Stimulated activated CD8-positive, alpha-beta memory T cell treated with anti-CD3 and anti-CD28 coated beads, Interleukin-2, amount 100 ng/mL, for 1 hour (primary cell): ENCODE results near the gene NDUFAF8.

ENCODE experiments used
- DNase-seq, 2 donors: peaks; one replicate each; pipeline ENCODE4 v3.0.0-alpha.2; 2020; ENCODE audit warnings: low read depth in 2 of 2

The NDUFAF8 gene

GRCh38 chr17:81238490-81238814 is 666 bp upstream of the NDUFAF8 start:
- DNase-seq, result no peak

GRCh38 chr17:81239714-81240555 is 817 bp downstream of the NDUFAF8 start:
- no peak for DNase-seq

GRCh38 chr17:81240761-81241160 is 1.6 kb downstream of the NDUFAF8 start:
- no peak for DNase-seq

- no peak for DNase-seq
These were observed 2.1 kb downstream of the NDUFAF8 start for GRCh38 chr17:81241203-81241602.

GRCh38 chr17:81241648-81242420 is 2.7 kb downstream of the NDUFAF8 start:
- peak; percentile 19 to 38 for DNase-seq

- no peak for DNase-seq
These were observed 3.6 kb downstream of the NDUFAF8 start for GRCh38 chr17:81242421-81243332.

- no peak for DNase-seq
These were observed 4.2 kb downstream of the NDUFAF8 start for GRCh38 chr17:81243333-81243664.

- no peak for DNase-seq
These were observed 5.4 kb downstream of the NDUFAF8 start for GRCh38 chr17:81244358-81245023.

- DNase-seq, result no peak
These were observed 6.0 kb downstream of the NDUFAF8 start for GRCh38 chr17:81245024-81245664.

- no peak for DNase-seq
These were observed 6.7 kb downstream of the NDUFAF8 start for GRCh38 chr17:81245665-81246342.

GRCh38 chr17:81246343-81246670 is 7.2 kb downstream of the NDUFAF8 start:
- DNase-seq, result no peak

- DNase-seq, result no peak
These were observed 7.7 kb downstream of the NDUFAF8 start for GRCh38 chr17:81246679-81247338.

GRCh38 chr17:81247339-81247990 is 8.3 kb downstream of the NDUFAF8 start:
- no peak for DNase-seq

- DNase-seq, result no peak
These were observed 9.5 kb downstream of the NDUFAF8 start for GRCh38 chr17:81248649-81249048.

- DNase-seq, result no peak
These were observed 10.3 kb downstream of the NDUFAF8 start for GRCh38 chr17:81249223-81250040.

- DNase-seq, result no peak
These were observed 11.4 kb downstream of the NDUFAF8 start for GRCh38 chr17:81250286-81251093.

- DNase-seq, result no peak
These were observed 12.1 kb downstream of the NDUFAF8 start for GRCh38 chr17:81251094-81251708.
